IMR-90 (cell line): ENCODE data around the gene SARS2. TPM values are rescaled to one million over a fixed set of nuclear protein-coding genes. Genes with fewer than 3 reads are reported as not detected.

Experiments used
- ATAC-seq: fragments of 200-7000 bp; cut with Tn5 transposase; 2 replicates; pipeline ENCODE4 v1.9.1; 2020; ENCODE audit warnings: low read depth, mild to moderate bottlenecking, moderate library complexity
- BruUV-seq: library from RNA; stranded (reverse); fragments of 400-500 nt; replicated peaks from 2 replicates; lab custom pipeline; 2021; lab: Mats Ljungman, UMichigan
- CTCF ChIA-PET: fragments of 300-600 bp; formaldehyde crosslinking; extraction: SDS; loops from one replicate; lab custom pipeline; 2021; ENCODE audit warnings: antibody characterized with exemption; lab: Yijun Ruan, JAX
- POLR2A ChIA-PET: fragments of 300-600 bp; sonication (Branson Sonifier 250); formaldehyde crosslinking; loops from one replicate; lab custom pipeline; 2022; ENCODE audit warnings: antibody characterized with exemption; ENCODE audit not compliant: unreplicated experiment; lab: Charles Lee
- DNase-seq: peaks from one replicate; pipeline ENCODE4 v3.0.0; 2013
- H2AFZ ChIP-seq: replicated peaks from 2 replicates; pipeline ENCODE3; 2013; ENCODE audit warnings: low read length, mild to moderate bottlenecking; ENCODE audit not compliant: poor library complexity
- H2AK5ac ChIP-seq: 2 replicates; pipeline ENCODE4 v1.6.1; 2013; ENCODE audit warnings: low read depth, low read length, inconsistent platforms
- H2AK9ac ChIP-seq: replicated peaks from 2 replicates; pipeline ENCODE3; 2013; ENCODE audit warnings: mild to moderate bottlenecking, low read depth, low read length, moderate library complexity; ENCODE audit not compliant: poor library complexity
- H2BK120ac ChIP-seq: 2 replicates; pipeline ENCODE4 v1.6.1; 2013; ENCODE audit warnings: low read depth, low read length, inconsistent platforms
- H2BK15ac ChIP-seq: 3 replicates; pipeline ENCODE4 v1.6.1; 2013; ENCODE audit warnings: low read depth, low read length, inconsistent platforms
- H2BK20ac ChIP-seq: 2 replicates; pipeline ENCODE4 v1.6.1; 2013; ENCODE audit warnings: low read depth, mild to moderate bottlenecking, inconsistent platforms, low read length, moderate library complexity
- H2BK5ac ChIP-seq: 2 replicates; pipeline ENCODE4 v1.6.1; 2013; ENCODE audit warnings: mild to moderate bottlenecking, low read depth, low read length, inconsistent platforms; ENCODE audit not compliant: poor library complexity, severe bottlenecking
- H3K14ac ChIP-seq: replicated peaks from 2 replicates; pipeline ENCODE4 v1.6.1; 2013; ENCODE audit warnings: low read depth, low read length, inconsistent platforms
- H3K18ac ChIP-seq: 2 replicates; pipeline ENCODE4 v1.6.1; 2013; ENCODE audit warnings: low read depth, low read length, control low read depth
- H3K23ac ChIP-seq: 2 replicates; pipeline ENCODE4 v1.6.1; 2013; ENCODE audit warnings: low read depth, low read length, inconsistent platforms
- H3K27ac ChIP-seq: 2 replicates; pipeline ENCODE4 v1.5.1; 2013; ENCODE audit warnings: mild to moderate bottlenecking, control low read depth, low read length; ENCODE audit not compliant: insufficient read depth
- H3K27me3 ChIP-seq: 2 replicates; pipeline ENCODE4 v1.6.1; 2013; ENCODE audit warnings: low read length; ENCODE audit not compliant: control insufficient read depth, insufficient read depth
- H3K36me3 ChIP-seq: 2 replicates; pipeline ENCODE4 v1.6.1; 2013; ENCODE audit warnings: low read length, mixed read lengths; ENCODE audit not compliant: control insufficient read depth, insufficient read depth
- H3K4ac ChIP-seq: 2 replicates; pipeline ENCODE4 v1.6.1; 2013; ENCODE audit warnings: low read depth, low read length, inconsistent platforms
- H3K4me1 ChIP-seq: 2 replicates; pipeline ENCODE4 v1.6.1; 2013; ENCODE audit warnings: low read length, mixed read lengths; ENCODE audit not compliant: control insufficient read depth, insufficient read depth
- H3K4me2 ChIP-seq: 2 replicates; pipeline ENCODE4 v1.6.1; 2013; ENCODE audit warnings: low read depth, mild to moderate bottlenecking, control low read depth, low read length, moderate library complexity
- H3K4me3 ChIP-seq: 2 replicates; pipeline ENCODE4 v1.5.1; 2013; ENCODE audit warnings: low read depth, mild to moderate bottlenecking, control low read depth, low read length, moderate library complexity; ENCODE audit not compliant: insufficient read depth
- H3K56ac ChIP-seq: 2 replicates; pipeline ENCODE4 v1.6.1; 2013; ENCODE audit warnings: low read length, inconsistent platforms; ENCODE audit not compliant: insufficient read depth; ENCODE audit errors: extremely low read depth
- H3K79me1 ChIP-seq, 2 experiments: 2 replicates each; pipeline ENCODE4 v1.6.1; 2013; ENCODE audit warnings: low read length in 2 of 2, inconsistent platforms in 1 of 2, low read depth in 1 of 2
- H3K9ac ChIP-seq: 2 replicates; pipeline ENCODE4 v1.6.1; 2013; ENCODE audit warnings: low read depth, low read length, control low read depth
- H3K9me1 ChIP-seq: 2 replicates; pipeline ENCODE4 v1.6.1; 2013; ENCODE audit warnings: low read length, inconsistent platforms; ENCODE audit not compliant: insufficient read depth
- H3K9me3 ChIP-seq: 2 replicates; pipeline ENCODE4 v1.6.1; 2013; ENCODE audit warnings: low read length; ENCODE audit not compliant: control insufficient read depth, insufficient read depth
- H4K20me1 ChIP-seq: 2 replicates; pipeline ENCODE4 v1.6.1; 2013; ENCODE audit warnings: low read length, inconsistent platforms; ENCODE audit not compliant: insufficient read depth
- H4K5ac ChIP-seq: 2 replicates; pipeline ENCODE4 v1.6.1; 2013; ENCODE audit warnings: mild to moderate bottlenecking, low read depth, low read length, control low read depth
- H4K8ac ChIP-seq, 2 experiments: 2 replicates each; pipeline ENCODE4 v1.6.1; 2013; ENCODE audit warnings: low read depth in 2 of 2, low read length in 2 of 2, control low read depth in 1 of 2, inconsistent platforms in 1 of 2
- H4K91ac ChIP-seq: 2 replicates; pipeline ENCODE4 v1.6.1; 2013; ENCODE audit warnings: low read depth, low read length, inconsistent platforms; ENCODE audit not compliant: insufficient read depth
- BHLHE40 ChIP-seq: fragments of 150-350 bp; IDR thresholded peaks from 2 replicates; pipeline ENCODE4 v1.6.1; 2016; ENCODE audit warnings: mild to moderate bottlenecking, low read depth, low read length
- CEBPB ChIP-seq: IDR thresholded peaks from 2 replicates; pipeline ENCODE4 v1.6.1; 2012; ENCODE audit warnings: low read depth, low read length, improper control_type of control experiment
- CHD1 ChIP-seq: IDR thresholded peaks from 2 replicates; pipeline ENCODE4 v1.6.1; 2012; ENCODE audit warnings: low read depth, low read length, improper control_type of control experiment
- FOS ChIP-seq: fragments of 150-350 bp; IDR thresholded peaks from 2 replicates; pipeline ENCODE4 v1.6.1; 2016; ENCODE audit warnings: low read depth, low read length
- MAFK ChIP-seq: IDR thresholded peaks from 2 replicates; pipeline ENCODE4 v1.6.1; 2012; ENCODE audit warnings: low read depth, low read length, improper control_type of control experiment
- MAZ ChIP-seq: IDR thresholded peaks from 2 replicates; pipeline ENCODE4 v1.6.1; 2012; ENCODE audit warnings: low read depth, mild to moderate bottlenecking, low read length, improper control_type of control experiment, moderate library complexity, borderline replicate concordance
- MXI1 ChIP-seq: IDR thresholded peaks from 2 replicates; pipeline ENCODE4 v1.6.1; 2012; ENCODE audit warnings: low read depth, mild to moderate bottlenecking, low read length, moderate library complexity, borderline replicate concordance
- NFE2L2 ChIP-seq: fragments of 150-350 bp; IDR thresholded peaks from 2 replicates; pipeline ENCODE4 v1.6.1; 2016; ENCODE audit warnings: low read depth, mild to moderate bottlenecking, low read length
- POLR2A ChIP-seq: IDR thresholded peaks from 2 replicates; pipeline ENCODE4 v1.6.1; 2012; ENCODE audit warnings: mild to moderate bottlenecking, low read depth, low read length
- RAD21 ChIP-seq: IDR thresholded peaks from 2 replicates; pipeline ENCODE4 v1.6.1; 2012; ENCODE audit warnings: low read length, improper control_type of control experiment
- WGBS, 2 experiments: methylation state at CpG; one replicate each; pipeline versions ENCODE4 v1.1.5 to v1.1.7; 2013; ENCODE audit warnings: missing lambda C conversion rate in 2 of 2; ENCODE audit not compliant: insufficient read length in 1 of 2; ENCODE audit errors: extremely low coverage in 2 of 2; 5-methylcytosine and 5-hydroxymethylcytosine counted together
- dilution Hi-C: fragments of 300-500 bp; cut with HindIII; formaldehyde crosslinking; loops from one replicate; pipeline ENCODE4 v1.14.3; 2018; ENCODE audit warnings: low sequenced_read_pairs; ENCODE audit not compliant: unreplicated experiment
- in situ Hi-C: fragments of 300-500 bp; cut with MboI; formaldehyde crosslinking; loops from 3 replicates; pipeline ENCODE4 v1.14.3; 2019; ENCODE audit warnings: low sequenced_read_pairs, inconsistent platforms, mixed read lengths
- intact Hi-C: fragments of 100-400 bp; cut with micrococcal nuclease; formaldehyde crosslinking; loops from 2 replicates; pipeline ENCODE4 v1.10.0; 2022
- polyA plus RNA-seq, 3 experiments: library from polyadenylated mRNA; depleted of rRNA; stranded (reverse); fragments of >200 nt; gene quantifications; 2 replicates each; pipeline ENCODE4 v1.2.3, GENCODE V29; 2012; ENCODE audit warnings: low replicate concordance in 1 of 3
- total RNA-seq: library from RNA; depleted of rRNA; stranded (reverse); fragments of >200 nt; gene quantifications from 2 replicates; pipeline ENCODE4 v1.2.3, GENCODE V29; 2012
- TF ChIP-seq, protein P1 (sequence below): fragments of 150-350 bp; IDR thresholded peaks from 2 replicates; pipeline ENCODE4 v1.6.1; 2017; ENCODE audit warnings: mild to moderate bottlenecking, antibody characterized with exemption, low read length, low read depth
- TF ChIP-seq, protein P2 (sequence below): fragments of 150-350 bp; IDR thresholded peaks from 2 replicates; pipeline ENCODE4 v1.6.1; 2016; ENCODE audit warnings: low read depth, mild to moderate bottlenecking, low read length, moderate library complexity, borderline replicate concordance
- TF ChIP-seq, protein P3 (sequence below): conservative IDR thresholded peaks from 2 replicates; pipeline ENCODE4 v1.5.1; 2012; ENCODE audit warnings: mild to moderate bottlenecking, low read depth, low read length, improper control_type of control experiment

The SARS2 gene
- total and polyA plus RNA-seq, 2 of the 4 experiments (the other 2 are of a cell fraction) = 10.8 to 33.4 TPM

DNA sequence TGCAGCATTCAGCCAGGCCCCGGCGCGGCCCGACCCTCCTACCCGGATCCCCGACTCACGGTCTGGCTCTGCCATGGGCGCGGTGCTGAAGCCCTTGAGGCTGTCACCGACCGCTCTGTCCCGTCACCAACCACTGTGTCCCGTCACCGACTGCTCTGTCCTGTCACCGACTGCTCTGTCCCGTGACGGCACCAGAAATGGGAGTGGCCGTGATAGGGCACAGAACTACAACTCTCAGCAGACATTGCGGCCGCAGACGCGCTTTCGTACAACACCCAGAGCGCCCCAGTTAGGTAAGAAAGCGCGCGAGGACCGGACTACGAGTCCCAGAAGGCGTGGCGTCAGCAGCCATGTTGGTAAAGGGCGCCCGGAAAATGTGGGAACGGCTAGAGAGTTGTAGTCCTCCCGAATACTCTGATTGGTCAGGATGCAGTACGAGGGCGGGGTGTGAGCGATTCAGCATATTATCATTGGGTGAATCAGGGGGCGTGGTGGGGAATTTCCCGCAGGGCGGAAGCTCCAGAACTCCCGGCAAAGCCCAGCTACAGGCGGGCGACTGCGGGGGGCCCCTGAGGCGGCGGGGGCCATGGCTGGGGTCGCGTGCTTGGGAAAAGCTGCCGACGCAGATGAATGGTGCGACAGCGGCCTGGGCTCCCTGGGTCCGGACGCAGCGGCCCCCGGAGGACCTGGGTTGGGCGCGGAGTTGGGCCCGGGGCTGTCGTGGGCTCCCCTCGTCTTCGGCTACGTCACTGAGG, 30.9 kb downstream of the SARS2 start, which contains the start of the genes NFKBIB and SIRT2:
NFKBIB (plus strand) TSS at position 523 of the 755 bp plus-strand sequence; CDS start at position 587, 64 bp downstream.
SIRT2 (minus strand) TSS at position 172 of the 755 bp plus-strand sequence; CDS start at position 75, 97 bp downstream.
- Histone ChIP-seq H3K4me1 (peaks cover 3% of the 10 kb centered on the region; the same call in 1 of the 2 replicates), H3K23ac (peak within 1 kb of the TSS; percentile 46), H3K9ac (peak within 1 kb of the TSS; percentile 61), H4K20me1 (peaks cover 4% of the 10 kb centered on the region), H3K4ac (peak within 1 kb of the TSS; percentile 56), H3K36me3 (peaks cover 3% of the 10 kb centered on the region; the same call in 1 of the 2 replicates), H4K8ac (peak within 1 kb of the TSS; percentile 12 to 84; a peak in 3 of 4 replicates), H3K4me3 (peak within 1 kb of the TSS; percentile 66), H2BK15ac (no peak within 1 kb of the TSS), H2AK5ac (no peak within 1 kb of the TSS), H2AFZ (peak within 1 kb of the TSS; percentile 98), H3K18ac (no peak within 1 kb of the TSS), H3K9me3 (no peaks in the 10 kb centered on the region), H3K56ac (peak within 1 kb of the TSS; percentile 47), H2BK5ac (peak within 1 kb of the TSS; percentile 56), H3K79me1 (peaks cover 20 to 47% of the 10 kb centered on the region in 2 experiments), H3K14ac (peak within 1 kb of the TSS; percentile 81), H2BK20ac (no peak within 1 kb of the TSS), H2AK9ac (peak within 1 kb of the TSS; percentile 94), H4K5ac (peak within 1 kb of the TSS; percentile 22; the same call in 1 of the 2 replicates), H3K27me3 (no peaks in the 10 kb centered on the region), H2BK120ac (no peak within 1 kb of the TSS; the same call in 1 of the 2 replicates), H3K4me2 (peak within 1 kb of the TSS; percentile 99), H4K91ac (peak within 1 kb of the TSS; percentile 23; the same call in 1 of the 2 replicates), H3K27ac (peak within 1 kb of the TSS; percentile 58), H3K9me1 (no peaks in the 10 kb centered on the region; the same call in none of the 2 replicates)
- CTCF ChIA-PET = interaction anchor here (0.6 to 1.7 kb wide), 3 partner anchors 13 to 422 kb away, joined by 3 to 10 read pairs (median 4); partner anchors contain the start of genes MRPS12 and SARS2
- in situ Hi-C loops = loop anchor here (25.0 kb wide), 1 partner anchor 162 kb away; the partner anchor contains the start of gene CAPN12
- DNase-seq = peak; percentile 99
- TF ChIP-seq MAFK = no peak; the same call in 1 of the 2 replicates
- TF ChIP-seq MAZ = peak; percentile 47; the same call in 1 of the 2 replicates
- TF ChIP-seq, protein P1, sequence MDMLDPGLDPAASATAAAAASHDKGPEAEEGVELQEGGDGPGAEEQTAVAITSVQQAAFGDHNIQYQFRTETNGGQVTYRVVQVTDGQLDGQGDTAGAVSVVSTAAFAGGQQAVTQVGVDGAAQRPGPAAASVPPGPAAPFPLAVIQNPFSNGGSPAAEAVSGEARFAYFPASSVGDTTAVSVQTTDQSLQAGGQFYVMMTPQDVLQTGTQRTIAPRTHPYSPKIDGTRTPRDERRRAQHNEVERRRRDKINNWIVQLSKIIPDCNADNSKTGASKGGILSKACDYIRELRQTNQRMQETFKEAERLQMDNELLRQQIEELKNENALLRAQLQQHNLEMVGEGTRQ = no peak; the same call in 1 of the 2 replicates
- TF ChIP-seq RAD21 = no peak
- TF ChIP-seq CEBPB = peak; percentile 77
- TF ChIP-seq, protein P2, sequence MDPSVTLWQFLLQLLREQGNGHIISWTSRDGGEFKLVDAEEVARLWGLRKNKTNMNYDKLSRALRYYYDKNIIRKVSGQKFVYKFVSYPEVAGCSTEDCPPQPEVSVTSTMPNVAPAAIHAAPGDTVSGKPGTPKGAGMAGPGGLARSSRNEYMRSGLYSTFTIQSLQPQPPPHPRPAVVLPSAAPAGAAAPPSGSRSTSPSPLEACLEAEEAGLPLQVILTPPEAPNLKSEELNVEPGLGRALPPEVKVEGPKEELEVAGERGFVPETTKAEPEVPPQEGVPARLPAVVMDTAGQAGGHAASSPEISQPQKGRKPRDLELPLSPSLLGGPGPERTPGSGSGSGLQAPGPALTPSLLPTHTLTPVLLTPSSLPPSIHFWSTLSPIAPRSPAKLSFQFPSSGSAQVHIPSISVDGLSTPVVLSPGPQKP = no peak
- TF ChIP-seq MXI1 = peak; percentile 12; the same call in 1 of the 2 replicates
- peak; percentile 83 for TF ChIP-seq BHLHE40
- TF ChIP-seq NFE2L2 = no peak
- TF ChIP-seq CHD1 = no peak
- TF ChIP-seq, protein P3, sequence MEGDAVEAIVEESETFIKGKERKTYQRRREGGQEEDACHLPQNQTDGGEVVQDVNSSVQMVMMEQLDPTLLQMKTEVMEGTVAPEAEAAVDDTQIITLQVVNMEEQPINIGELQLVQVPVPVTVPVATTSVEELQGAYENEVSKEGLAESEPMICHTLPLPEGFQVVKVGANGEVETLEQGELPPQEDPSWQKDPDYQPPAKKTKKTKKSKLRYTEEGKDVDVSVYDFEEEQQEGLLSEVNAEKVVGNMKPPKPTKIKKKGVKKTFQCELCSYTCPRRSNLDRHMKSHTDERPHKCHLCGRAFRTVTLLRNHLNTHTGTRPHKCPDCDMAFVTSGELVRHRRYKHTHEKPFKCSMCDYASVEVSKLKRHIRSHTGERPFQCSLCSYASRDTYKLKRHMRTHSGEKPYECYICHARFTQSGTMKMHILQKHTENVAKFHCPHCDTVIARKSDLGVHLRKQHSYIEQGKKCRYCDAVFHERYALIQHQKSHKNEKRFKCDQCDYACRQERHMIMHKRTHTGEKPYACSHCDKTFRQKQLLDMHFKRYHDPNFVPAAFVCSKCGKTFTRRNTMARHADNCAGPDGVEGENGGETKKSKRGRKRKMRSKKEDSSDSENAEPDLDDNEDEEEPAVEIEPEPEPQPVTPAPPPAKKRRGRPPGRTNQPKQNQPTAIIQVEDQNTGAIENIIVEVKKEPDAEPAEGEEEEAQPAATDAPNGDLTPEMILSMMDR = no peak
- TF ChIP-seq POLR2A = peak; percentile 87
- TF ChIP-seq FOS = peak; percentile 60; the same call in 1 of the 2 replicates
- no TSS peak for BruUV-seq
- WGBS, 2 experiments = 0% methylated on average over 52 of the region's 64 CpGs; no CpG with 5 or more reads in 1 of the 2 experiments
- dilution Hi-C loops = no loop called here
- POLR2A ChIA-PET = interaction anchor here (0.9 kb wide), 1 partner anchor 36 kb away, joined by 6 read pairs; no protein-coding TSS in a partner anchor
- ATAC-seq = peak; percentile 96
- intact Hi-C loops = loop anchor here (1.0 kb wide), 1 partner anchor 49 kb away; no protein-coding TSS in a partner anchor
